ENCODE data around the gene RSRP1. TPM values are rescaled to one million over a fixed set of nuclear protein-coding genes. Genes with fewer than 3 reads are reported as not detected.

RSRP1 gene
- total and polyA plus RNA-seq, 2 donors (not counting 3 experiments of a cell fraction or from before 2014, with no cell fraction given) = 50.5 to 99.4 TPM

GRCh38 chr1:25212725-25213124, 34.5 kb downstream of the RSRP1 start:
- intact Hi-C loops (cut with micrococcal nuclease) = no loop called here
- CTCF ChIA-PET = interaction anchor here (1.1 kb wide), 1 partner anchor 10 kb away, joined by 3 read pairs; no protein-coding TSS in a partner anchor
- TF ChIP-seq EZH2 (IDR thresholded peaks at IDR 0.05; ENCODE audit: borderline replicate concordance, low read depth, low read length, severe bottlenecking) = no peak
- TF ChIP-seq GATA2 (IDR thresholded peaks at IDR 0.05; ENCODE audit: insufficient read depth, insufficient read length, low read depth, low read length) = no peak

GRCh38 chr1:25210728-25211127, 36.5 kb downstream of the RSRP1 start:
- H3K27me3 ChIP-seq (ENCODE audit: control insufficient read depth in 2 of 2, insufficient read depth in 2 of 2, low read length in 2 of 2) = peaks cover 1 to 3% of the 10 kb centered on the region in 2 experiments
- ChIA-PET CTCF (no interaction called here), POLR2A (no interaction called here)
- DNase-seq (ENCODE audit: low read depth, low spot score) = no peak
- no peak for FAIRE-seq
- H3K4me1 ChIP-seq (ENCODE audit: control insufficient read depth, extremely low read depth, insufficient read depth, low read length) = no peaks in the 10 kb centered on the region
- no peaks in the 10 kb centered on the region for H3K79me2 ChIP-seq (ENCODE audit: control insufficient read depth, insufficient read depth, low read length)
- H3K27ac ChIP-seq (ENCODE audit: insufficient read depth, low read depth, low read length) = no peak overlapping the region
- H2AFZ ChIP-seq (ENCODE audit: low read depth, low read length) = no peak overlapping the region
- no peaks in the 10 kb centered on the region for H3K9me1 ChIP-seq (replicated peaks; ENCODE audit: control insufficient read depth, extremely low read depth, insufficient read depth, low read length)
- H3K4me2 ChIP-seq (ENCODE audit: insufficient read depth, low read length) = no peak overlapping the region
- no peaks in the 10 kb centered on the region for H3K9me3 ChIP-seq (replicated peaks; ENCODE audit: control insufficient read depth, insufficient read depth, low read length)
- intact Hi-C loops (cut with micrococcal nuclease) (no loop called here), dilution Hi-C loops (cut with MboI; ENCODE audit: extremely low pct_ligation_motif_present, low sequenced_read_pairs) (no loop called here)
- TF ChIP-seq EZH2 (IDR thresholded peaks at IDR 0.05; ENCODE audit: borderline replicate concordance, low read depth, low read length, severe bottlenecking) = no peak
- TF ChIP-seq MYC (IDR thresholded peaks at IDR 0.05; ENCODE audit: low read depth, low read length) = no peak
- TF ChIP-seq POLR2A (IDR thresholded peaks at IDR 0.05; ENCODE audit: low read depth, low read length) = no peak
- TF ChIP-seq MAX (IDR thresholded peaks at IDR 0.05; ENCODE audit: insufficient read depth, insufficient read length) = no peak
- TF ChIP-seq FOS (IDR thresholded peaks at IDR 0.05; ENCODE audit: borderline replicate concordance, insufficient read depth, low read length) = no peak
- no peak for TF ChIP-seq CTCF (IDR thresholded peaks at IDR 0.05; ENCODE audit: extremely low read depth in 1 of 2, insufficient read depth in 1 of 2, low read depth in 1 of 2, low read length in 2 of 2)
- TF ChIP-seq GATA2 (IDR thresholded peaks at IDR 0.05; ENCODE audit: insufficient read depth, insufficient read length, low read depth, low read length) = no peak
- TF ChIP-seq JUN (IDR thresholded peaks at IDR 0.05; ENCODE audit: borderline replicate concordance, insufficient read depth, insufficient read length, low read depth) = no peak
- no peak for TF ChIP-seq POLR2AphosphoS5 (IDR thresholded peaks at IDR 0.05; ENCODE audit: insufficient read depth, low read depth, low read length)
- BruUV-seq (replicated peaks) = no TSS peak
- no peak overlapping the region for H3K4me3 ChIP-seq (replicated peaks in 1 of 3; ENCODE audit: insufficient read depth in 1 of 3, low read depth in 1 of 3, low read length in 3 of 3)
- no peaks in the 10 kb centered on the region for H4K20me1 ChIP-seq (replicated peaks; ENCODE audit: control insufficient read depth, extremely low read depth, insufficient read depth, low read length)
- H3K9ac ChIP-seq (replicated peaks; ENCODE audit: extremely low read depth, insufficient read depth, low read length) = no peak overlapping the region
- no peaks in the 10 kb centered on the region for H3K36me3 ChIP-seq (ENCODE audit: control insufficient read depth in 2 of 2, extremely low read depth in 1 of 2, insufficient read depth in 2 of 2, low read length in 2 of 2)

More at GRCh38 chr1:25212725-25213124, 34.5 kb downstream of the RSRP1 start:
- Histone ChIP-seq H3K27ac (ENCODE audit: insufficient read depth, low read depth, low read length) (no peak overlapping the region), H3K4me2 (ENCODE audit: insufficient read depth, low read length) (no peak overlapping the region), H4K20me1 (replicated peaks; ENCODE audit: control insufficient read depth, extremely low read depth, insufficient read depth, low read length) (no peaks in the 10 kb centered on the region), H3K36me3 (ENCODE audit: control insufficient read depth in 2 of 2, extremely low read depth in 1 of 2, insufficient read depth in 2 of 2, low read length in 2 of 2) (no peaks in the 10 kb centered on the region), H3K9ac (replicated peaks; ENCODE audit: extremely low read depth, insufficient read depth, low read length) (no peak overlapping the region), H3K4me1 (ENCODE audit: control insufficient read depth, extremely low read depth, insufficient read depth, low read length) (no peaks in the 10 kb centered on the region), H2AFZ (ENCODE audit: low read depth, low read length) (no peak overlapping the region), H3K9me3 (replicated peaks; ENCODE audit: control insufficient read depth, insufficient read depth, low read length) (no peaks in the 10 kb centered on the region), H3K4me3 (replicated peaks in 1 of 3; ENCODE audit: insufficient read depth in 1 of 3, low read depth in 1 of 3, low read length in 3 of 3) (no peak overlapping the region), H3K9me1 (replicated peaks; ENCODE audit: control insufficient read depth, extremely low read depth, insufficient read depth, low read length) (no peaks in the 10 kb centered on the region), H3K79me2 (ENCODE audit: control insufficient read depth, insufficient read depth, low read length) (no peaks in the 10 kb centered on the region), H3K27me3 (ENCODE audit: control insufficient read depth in 2 of 2, insufficient read depth in 2 of 2, low read length in 2 of 2) (peaks cover 1 to 3% of the 10 kb centered on the region in 2 experiments)
- DNase-seq (ENCODE audit: low read depth, low spot score) (no peak), FAIRE-seq (no peak)
- dilution Hi-C loops (cut with MboI; ENCODE audit: extremely low pct_ligation_motif_present, low sequenced_read_pairs) = no loop called here
- POLR2A ChIA-PET = no interaction called here
- no TSS peak for BruUV-seq (replicated peaks)

Data from endothelial cell of umbilical vein (primary cell).